ENCODE data around the gene AARSD1. TPM values are rescaled to one million over a fixed set of nuclear protein-coding genes. Genes with fewer than 3 reads are reported as not detected.
"Not testable (repeated sequence)": the region's sequence is repeated elsewhere in the genome, so short reads cannot be mapped to it uniquely, and the experiment has no call there.

Gene AARSD1
- total RNA-seq, 1 donor from 2014 or later = 38.4 TPM

DNA sequence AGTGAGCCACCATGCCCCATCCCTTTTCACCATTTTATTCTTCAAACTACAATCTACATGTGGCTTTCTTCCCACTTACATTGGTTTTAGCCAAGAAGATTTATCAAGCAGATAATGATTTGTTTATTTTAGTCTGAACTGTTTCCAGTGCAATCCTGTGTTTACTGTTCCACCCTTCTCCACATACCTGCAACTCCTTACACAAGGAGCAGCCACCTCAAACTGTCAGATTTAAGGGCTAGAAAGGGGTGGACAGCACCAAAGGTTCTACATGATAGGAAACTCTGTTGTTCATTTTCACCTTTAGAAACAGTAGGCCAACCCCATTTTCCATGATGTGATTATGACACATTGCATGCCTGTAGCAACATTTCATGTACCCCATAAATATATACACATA lies 18.0 kb upstream of the AARSD1 start:
- DNase-seq (ENCODE audit: low read depth) = no peak

GRCh38 chr17:42980766-42981397 lies 16.6 kb upstream of the AARSD1 start:
- DNase-seq (ENCODE audit: low read depth) = peak; percentile 32

DNA sequence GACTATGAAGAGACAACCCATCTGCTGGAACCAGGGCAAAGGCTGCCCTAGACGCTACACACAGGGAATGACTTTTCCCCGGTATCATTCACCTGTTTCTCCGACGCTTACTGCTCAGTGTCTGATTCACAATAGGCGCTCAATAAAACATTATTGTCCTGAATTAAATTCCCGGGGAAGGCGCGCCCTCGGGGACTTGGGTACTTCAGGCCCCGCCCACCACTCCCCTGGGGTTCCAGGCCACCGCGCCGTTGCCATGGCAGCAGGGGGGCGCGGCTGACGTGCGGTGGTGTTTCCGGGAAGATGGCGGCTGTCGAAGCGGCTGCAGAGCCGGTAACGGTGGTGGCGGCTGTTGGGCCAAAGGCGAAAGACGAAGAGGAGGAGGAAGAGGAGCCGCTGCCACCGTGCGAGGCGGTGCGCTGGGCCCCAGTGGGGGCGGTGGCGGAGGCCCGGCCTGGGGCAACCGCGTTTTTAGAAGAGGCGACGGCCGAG lies 16.1 kb upstream of the AARSD1 start, which contains the start of gene RUNDC1:
Gene RUNDC1, plus strand, starts transcription at position 292 of the 492 bp plus-strand sequence. Its CDS starts 12 bp downstream, at position 304.
- DNase-seq (ENCODE audit: low read depth) = peak; percentile 94

DNA sequence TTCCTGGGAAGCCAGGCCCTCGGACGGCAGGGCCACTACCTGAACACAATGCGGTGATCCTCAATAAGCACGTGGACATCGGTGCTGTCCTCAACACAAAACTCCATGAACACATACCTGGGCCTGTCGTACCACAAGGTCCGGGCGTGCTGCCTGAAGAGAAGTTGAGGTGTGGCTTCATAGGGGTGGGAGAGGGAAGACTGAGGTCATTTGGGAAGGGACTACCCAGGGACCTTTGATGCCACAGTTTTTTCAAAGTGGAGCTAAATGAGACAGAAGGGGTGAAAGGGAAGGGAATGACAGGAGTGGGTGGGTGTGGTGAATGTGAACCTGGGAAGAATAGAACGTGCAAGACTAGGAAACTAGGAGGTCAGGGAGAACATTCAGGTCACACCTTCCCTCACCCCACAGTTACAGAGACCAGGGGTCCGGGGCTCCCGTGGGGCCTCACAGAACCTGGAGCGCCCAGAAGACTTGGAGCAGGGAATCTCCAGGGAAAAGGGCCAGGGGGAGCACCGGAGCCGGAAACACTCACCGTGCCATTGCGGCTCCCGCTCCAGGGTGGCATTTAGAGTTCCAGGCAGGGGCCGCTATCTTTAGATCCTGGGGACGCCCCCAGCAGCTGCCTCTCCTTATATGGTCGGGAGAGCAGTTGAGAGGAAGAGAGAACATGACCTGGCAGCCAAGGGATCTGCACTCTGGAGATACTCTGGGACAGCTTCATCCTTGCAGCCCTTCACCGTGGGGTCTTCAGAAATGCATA lies 15.4 kb upstream of the AARSD1 start, which contains the start of gene PTGES3L:
Gene PTGES3L, minus strand, starts transcription at position 570 of the 763 bp plus-strand sequence. Its CDS starts 27 bp downstream, at position 543.
- peak; percentile 95 for DNase-seq (ENCODE audit: low read depth)

DNA sequence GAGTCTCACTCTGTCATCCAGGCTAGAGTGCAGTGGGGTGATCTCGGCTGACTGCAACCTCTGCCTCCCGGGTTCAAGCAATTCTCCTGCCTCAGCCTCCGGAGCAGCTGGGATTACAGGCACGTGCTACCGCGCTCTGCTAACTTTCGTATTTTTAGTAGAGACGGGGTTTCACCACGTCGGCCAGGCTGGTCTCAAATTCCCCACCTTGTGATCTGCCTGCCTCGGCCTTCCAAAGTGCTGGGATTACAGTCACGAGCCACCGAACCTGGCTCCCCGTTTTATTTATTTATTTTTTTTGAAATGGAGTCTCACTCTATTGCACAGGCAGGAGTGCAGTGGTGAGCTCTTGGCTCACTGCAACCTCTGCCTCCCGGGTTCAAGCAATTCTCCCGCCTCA lies 11.4 kb upstream of the AARSD1 start:
- not testable (repeated sequence) for DNase-seq (ENCODE audit: low read depth)

- no peak for DNase-seq (ENCODE audit: low read depth)
Measured at GRCh38 chr17:42975265-42975664, 11.0 kb upstream of the AARSD1 start.

DNA sequence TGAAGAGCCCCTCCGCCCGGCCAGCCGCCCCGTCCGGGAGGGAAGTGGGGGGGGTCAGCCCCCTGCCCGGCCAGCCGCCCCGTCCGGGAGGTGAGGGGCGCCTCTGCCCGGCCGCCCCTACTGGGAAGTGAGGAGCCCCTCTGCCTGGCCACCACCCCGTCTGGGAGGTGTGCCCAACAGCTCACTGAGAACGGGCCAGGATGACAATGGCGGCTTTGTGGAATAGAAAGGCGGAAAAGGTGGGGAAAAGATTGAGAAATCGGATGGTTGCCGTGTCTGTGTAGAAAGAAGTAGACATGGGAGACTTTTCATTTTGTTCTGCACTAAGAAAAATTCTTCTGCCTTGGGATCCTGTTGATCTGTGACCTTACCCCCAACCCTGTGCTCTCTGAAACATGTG lies 9.1 kb upstream of the AARSD1 start:
- not testable (repeated sequence) for DNase-seq (ENCODE audit: low read depth)

DNA sequence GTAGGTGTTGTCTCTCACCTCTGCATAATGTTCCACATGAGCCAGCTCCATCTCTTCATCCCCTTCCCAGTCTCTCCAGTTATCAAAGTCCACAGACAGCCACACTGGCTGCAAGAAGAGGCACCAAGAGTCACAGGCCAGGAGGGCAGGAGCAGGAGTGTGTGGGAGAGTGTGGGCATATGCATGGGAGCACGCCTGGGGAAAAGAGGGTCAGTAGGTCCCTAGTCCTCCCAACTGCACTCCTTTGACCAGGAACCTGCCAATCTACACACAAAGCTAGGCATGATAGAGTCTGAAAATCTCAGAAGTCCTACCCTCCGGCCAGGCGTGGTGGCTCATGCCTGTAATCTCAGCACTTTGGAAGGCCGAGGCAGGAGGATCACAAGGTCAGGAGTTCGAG lies 7.3 kb upstream of the AARSD1 start:
- DNase-seq (ENCODE audit: low read depth) = no peak

DNA sequence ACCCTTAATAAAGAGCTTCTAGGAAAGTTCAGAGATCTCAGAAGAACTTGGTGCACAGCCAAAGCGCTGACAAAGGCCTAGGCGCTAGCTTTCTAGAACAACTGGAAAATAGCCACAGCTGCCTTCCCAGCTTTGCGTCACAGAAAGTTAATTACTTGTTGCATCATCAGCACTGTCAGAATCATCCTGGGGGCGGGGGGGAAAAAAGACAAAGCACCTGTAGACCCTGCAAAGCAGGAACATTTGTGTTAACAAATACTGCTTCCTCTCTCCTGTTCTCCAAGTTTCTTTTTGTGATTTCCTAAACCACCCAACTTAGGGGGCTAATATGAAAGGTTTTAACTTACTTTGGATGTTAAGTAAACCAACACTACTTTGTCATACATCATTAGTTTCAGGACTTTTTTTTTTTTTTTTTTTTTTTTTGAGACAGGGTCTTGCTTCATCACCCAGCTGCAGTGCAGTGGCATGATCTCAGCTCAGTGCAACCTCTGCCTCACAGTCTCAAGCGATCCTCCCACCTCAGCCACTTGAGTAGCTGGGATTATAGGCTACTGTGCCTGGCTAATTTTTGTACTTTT lies 4.8 kb upstream of the AARSD1 start:
- DNase-seq (ENCODE audit: low read depth) = no peak

DNA sequence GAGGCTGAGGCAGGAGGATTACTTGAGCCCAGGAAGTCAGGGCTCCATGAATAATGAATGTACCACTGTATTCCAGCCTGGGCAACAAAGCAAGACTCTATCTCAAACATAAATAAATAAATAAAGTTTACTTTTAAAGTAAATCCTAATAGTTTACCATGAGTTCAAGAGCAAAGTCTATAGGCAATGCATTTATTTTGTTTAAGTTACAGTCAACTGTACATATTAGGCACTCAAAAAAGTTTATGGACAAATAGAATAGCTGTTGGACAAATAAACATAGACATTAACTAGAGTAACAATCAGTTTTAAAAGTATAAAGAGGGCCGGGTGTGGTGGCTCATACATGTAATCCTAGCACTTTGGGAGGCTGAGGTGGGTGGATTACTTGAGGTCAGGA lies 3.7 kb upstream of the AARSD1 start:
- DNase-seq (ENCODE audit: low read depth) = no peak

GRCh38 chr17:42953669-42954068 lies 10.6 kb downstream of the AARSD1 start:
- no peak for DNase-seq (ENCODE audit: low read depth)

GRCh38 chr17:42950044-42950783 lies 14.0 kb downstream of the AARSD1 start:
- peak; percentile 10 for DNase-seq (ENCODE audit: low read depth)

GRCh38 chr17:42946812-42947211 lies 17.4 kb downstream of the AARSD1 start:
- no peak for DNase-seq (ENCODE audit: low read depth)

DNA sequence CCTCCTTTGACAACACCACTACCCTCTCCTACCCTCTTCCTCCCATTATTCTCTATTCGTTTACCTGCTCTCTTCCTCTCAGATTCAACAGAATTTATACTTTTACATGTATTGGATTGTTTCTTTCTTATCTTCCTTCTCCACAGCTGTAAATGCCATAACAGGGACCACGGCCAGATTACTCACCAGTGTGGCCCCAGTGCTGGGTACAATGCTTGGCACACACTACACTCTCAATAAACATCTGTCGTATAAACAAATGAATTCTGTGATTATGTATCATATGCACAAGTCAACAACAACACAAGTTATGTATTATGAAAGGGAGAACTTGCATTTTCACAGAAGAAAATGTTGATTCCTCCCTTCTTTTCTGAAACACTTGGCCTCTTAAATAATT lies 20.0 kb downstream of the AARSD1 start:
- DNase-seq (ENCODE audit: low read depth) = no peak

- peak; percentile 63 for DNase-seq (ENCODE audit: low read depth)
Measured at GRCh38 chr17:42937712-42938596, 26.3 kb downstream of the AARSD1 start.

- DNase-seq (ENCODE audit: low read depth) = no peak
Measured at GRCh38 chr17:42929497-42929844, 34.8 kb downstream of the AARSD1 start.

DNA sequence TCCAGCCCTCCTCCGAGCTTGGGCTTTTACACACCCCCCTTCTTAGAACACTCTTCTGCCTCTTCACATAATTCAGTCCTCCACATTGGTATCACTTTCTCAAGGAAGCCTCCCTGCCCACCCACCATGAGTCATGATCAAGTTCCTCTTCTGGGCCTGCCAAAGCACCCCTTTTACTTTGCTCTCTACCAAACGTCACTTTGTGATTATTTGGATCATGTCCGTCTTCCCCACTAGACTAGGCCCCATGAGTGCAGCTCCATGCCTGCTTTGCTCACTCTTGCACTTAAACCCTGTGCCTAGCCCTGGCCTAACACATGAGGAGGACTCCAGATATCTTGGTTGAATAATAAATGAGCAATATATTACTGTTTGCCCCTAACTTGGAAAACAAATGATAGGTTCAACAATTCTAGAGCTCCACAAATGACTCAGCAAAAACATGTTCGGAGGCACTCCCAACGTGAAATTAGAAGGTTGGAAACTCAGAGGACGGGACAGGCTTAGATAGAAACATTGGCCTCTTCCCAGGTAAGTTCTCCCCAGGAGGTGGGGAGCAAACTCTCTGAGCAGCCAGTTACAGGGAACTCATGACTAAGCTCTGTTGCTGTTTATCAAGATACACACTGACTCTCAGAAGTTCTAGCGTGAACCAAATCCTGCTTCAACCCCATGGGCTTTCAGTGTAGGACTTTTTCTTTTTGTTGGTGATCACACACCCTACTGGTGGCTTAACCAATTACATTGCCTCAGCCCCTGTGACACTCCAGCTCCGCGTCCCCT lies 35.3 kb downstream of the AARSD1 start:
- peak; percentile 58 for DNase-seq (ENCODE audit: low read depth)

DNA sequence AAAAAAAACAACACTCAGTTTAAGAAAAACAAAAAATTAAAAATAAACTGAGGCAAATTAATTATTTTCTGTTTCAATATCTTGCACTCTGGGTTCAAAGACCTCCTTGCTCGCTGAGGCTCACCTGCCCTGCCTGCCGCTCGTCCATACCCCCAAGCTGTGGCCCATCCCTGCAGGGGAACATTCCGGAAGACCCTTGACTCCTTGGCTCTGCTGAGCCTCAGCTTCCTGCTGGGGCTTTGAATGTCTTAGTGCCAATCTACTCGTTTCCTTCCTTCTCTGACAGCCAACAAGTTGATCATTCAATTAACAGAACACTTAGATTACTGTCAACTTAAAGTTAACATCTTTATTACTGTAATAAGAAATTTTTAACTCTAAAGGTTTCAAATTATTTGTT lies 39.4 kb downstream of the AARSD1 start:
- no peak for DNase-seq (ENCODE audit: low read depth)

- DNase-seq (ENCODE audit: low read depth) = not testable (repeated sequence)
Measured at GRCh38 chr17:42923472-42923871, 40.8 kb downstream of the AARSD1 start.

GRCh38 chr17:42922294-42922693 lies 42.0 kb downstream of the AARSD1 start:
- DNase-seq (ENCODE audit: low read depth) = no peak
